Measurements from ENCODE around the gene IL25.
"Not testable (repeated sequence)": the region's sequence is repeated elsewhere in the genome, so short reads cannot be mapped to it uniquely, and the experiment has no call there.

The IL25 gene

DNA sequence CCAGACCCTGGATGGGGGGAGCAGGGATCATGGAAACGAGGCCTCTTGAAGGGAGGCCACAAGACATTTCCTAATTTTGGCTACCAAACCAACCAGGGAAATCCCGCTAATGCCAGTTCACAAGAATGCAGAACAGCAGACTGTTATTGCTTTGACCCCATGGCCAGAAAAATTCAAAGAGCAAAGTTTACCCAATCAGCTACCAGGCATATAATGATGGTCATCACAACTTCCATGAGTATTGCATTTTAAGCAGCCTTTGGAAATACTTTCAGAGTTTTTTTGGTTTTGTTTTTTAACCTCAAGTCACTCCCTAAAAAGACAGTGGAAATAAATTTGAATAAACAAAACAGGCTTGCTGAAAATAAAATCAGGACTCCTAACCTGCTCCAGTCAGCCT is at the start of gene IL25:
TSS of gene IL25 (plus strand) at position 301 of the 400 bp plus-strand sequence.
- no peak for DNase-seq (ENCODE audit: low read depth)
- H3K4me3 ChIP-seq (ENCODE audit: low read length): no peak within 1 kb of the TSS
- TF ChIP-seq, protein P1, sequence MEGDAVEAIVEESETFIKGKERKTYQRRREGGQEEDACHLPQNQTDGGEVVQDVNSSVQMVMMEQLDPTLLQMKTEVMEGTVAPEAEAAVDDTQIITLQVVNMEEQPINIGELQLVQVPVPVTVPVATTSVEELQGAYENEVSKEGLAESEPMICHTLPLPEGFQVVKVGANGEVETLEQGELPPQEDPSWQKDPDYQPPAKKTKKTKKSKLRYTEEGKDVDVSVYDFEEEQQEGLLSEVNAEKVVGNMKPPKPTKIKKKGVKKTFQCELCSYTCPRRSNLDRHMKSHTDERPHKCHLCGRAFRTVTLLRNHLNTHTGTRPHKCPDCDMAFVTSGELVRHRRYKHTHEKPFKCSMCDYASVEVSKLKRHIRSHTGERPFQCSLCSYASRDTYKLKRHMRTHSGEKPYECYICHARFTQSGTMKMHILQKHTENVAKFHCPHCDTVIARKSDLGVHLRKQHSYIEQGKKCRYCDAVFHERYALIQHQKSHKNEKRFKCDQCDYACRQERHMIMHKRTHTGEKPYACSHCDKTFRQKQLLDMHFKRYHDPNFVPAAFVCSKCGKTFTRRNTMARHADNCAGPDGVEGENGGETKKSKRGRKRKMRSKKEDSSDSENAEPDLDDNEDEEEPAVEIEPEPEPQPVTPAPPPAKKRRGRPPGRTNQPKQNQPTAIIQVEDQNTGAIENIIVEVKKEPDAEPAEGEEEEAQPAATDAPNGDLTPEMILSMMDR (IDR thresholded peaks at IDR 0.05; ENCODE audit: insufficient read depth, low read depth, low read length, missing control alignments): no peak

DNA sequence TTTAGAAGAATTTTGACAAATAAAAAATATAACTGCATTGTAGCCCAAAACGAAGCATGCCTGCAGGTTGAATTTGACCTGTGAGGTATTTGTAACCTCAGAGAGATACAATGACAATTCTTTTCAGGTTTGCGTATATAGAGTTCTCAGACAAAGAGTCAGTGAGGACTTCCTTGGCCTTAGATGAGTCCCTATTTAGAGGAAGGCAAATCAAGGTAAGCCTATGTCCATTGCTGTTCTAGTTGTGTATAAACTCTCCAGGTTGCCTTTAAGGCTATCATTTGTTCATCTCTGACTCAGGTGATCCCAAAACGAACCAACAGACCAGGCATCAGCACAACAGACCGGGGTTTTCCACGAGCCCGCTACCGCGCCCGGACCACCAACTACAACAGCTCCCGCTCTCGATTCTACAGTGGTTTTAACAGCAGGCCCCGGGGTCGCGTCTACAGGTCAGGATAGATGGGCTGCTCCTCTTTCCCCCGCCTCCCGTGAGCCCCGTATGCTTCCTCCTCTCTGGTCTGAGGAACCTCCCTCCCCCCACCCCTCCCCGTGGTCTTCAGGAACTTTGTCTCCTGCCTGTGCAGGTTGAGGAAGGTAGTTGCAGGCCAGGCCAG is 48.7 kb upstream of the IL25 start:
- no peak overlapping the region for H3K4me3 ChIP-seq (ENCODE audit: low read length)
- no peak for DNase-seq (ENCODE audit: low read depth)
- TF ChIP-seq, protein P1 (IDR thresholded peaks at IDR 0.05; ENCODE audit: insufficient read depth, low read depth, low read length, missing control alignments): no peak

DNA sequence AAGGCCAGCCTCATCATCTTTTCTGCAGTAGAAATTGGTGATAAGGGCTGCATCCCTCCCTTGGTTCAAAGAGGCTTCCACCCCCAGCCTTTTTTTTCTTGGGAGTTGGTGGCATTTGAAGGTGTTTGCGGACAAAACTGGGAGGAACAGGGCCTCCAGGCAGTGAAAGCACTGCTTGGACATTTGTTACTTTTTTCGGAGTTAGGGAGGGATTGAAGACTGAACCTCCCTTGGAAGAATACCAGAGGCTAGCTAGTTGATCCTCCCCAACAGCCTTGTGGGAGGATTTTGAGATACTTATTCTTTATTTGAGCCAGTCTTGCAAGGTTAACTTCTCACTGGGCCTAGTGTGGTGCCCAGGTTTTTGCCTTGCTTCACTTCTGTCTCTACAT is 48.2 kb upstream of the IL25 start:
- H3K4me3 ChIP-seq (ENCODE audit: low read length): no peak overlapping the region
- TF ChIP-seq, protein P1 (IDR thresholded peaks at IDR 0.05; ENCODE audit: insufficient read depth, low read depth, low read length, missing control alignments): no peak
- DNase-seq (ENCODE audit: low read depth): no peak

DNA sequence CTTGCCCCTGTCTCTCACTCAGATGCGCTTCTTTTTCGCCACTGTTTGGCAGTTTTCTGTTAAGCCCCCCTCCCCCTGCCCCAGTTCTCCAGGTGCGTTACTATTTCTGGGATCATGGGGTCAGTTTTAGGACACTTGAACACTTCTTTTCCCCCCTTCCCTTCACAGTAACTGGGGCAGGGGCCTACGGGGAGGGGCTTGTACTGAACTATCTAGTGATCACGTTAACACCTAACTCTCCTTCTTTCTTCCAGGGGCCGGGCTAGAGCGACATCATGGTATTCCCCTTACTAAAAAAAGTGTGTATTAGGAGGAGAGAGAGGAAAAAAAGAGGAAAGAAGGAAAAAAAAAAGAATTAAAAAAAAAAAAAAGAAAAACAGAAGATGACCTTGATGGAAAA is 47.6 kb upstream of the IL25 start:
- no peak overlapping the region for H3K4me3 ChIP-seq (ENCODE audit: low read length)
- DNase-seq (ENCODE audit: low read depth): no peak
- TF ChIP-seq, protein P1 (IDR thresholded peaks at IDR 0.05; ENCODE audit: insufficient read depth, low read depth, low read length, missing control alignments): no peak

DNA sequence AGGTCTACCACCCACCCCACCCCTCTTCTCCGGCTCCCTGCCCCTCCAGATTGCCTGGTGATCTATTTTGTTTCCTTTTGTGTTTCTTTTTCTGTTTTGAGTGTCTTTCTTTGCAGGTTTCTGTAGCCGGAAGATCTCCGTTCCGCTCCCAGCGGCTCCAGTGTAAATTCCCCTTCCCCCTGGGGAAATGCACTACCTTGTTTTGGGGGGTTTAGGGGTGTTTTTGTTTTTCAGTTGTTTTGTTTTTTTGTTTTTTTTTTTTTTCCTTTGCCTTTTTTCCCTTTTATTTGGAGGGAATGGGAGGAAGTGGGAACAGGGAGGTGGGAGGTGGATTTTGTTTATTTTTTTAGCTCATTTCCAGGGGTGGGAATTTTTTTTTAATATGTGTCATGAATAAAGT is 46.9 kb upstream of the IL25 start:
- DNase-seq (ENCODE audit: low read depth); H3K4me3 ChIP-seq (ENCODE audit: low read length): not testable (repeated sequence)

DNA sequence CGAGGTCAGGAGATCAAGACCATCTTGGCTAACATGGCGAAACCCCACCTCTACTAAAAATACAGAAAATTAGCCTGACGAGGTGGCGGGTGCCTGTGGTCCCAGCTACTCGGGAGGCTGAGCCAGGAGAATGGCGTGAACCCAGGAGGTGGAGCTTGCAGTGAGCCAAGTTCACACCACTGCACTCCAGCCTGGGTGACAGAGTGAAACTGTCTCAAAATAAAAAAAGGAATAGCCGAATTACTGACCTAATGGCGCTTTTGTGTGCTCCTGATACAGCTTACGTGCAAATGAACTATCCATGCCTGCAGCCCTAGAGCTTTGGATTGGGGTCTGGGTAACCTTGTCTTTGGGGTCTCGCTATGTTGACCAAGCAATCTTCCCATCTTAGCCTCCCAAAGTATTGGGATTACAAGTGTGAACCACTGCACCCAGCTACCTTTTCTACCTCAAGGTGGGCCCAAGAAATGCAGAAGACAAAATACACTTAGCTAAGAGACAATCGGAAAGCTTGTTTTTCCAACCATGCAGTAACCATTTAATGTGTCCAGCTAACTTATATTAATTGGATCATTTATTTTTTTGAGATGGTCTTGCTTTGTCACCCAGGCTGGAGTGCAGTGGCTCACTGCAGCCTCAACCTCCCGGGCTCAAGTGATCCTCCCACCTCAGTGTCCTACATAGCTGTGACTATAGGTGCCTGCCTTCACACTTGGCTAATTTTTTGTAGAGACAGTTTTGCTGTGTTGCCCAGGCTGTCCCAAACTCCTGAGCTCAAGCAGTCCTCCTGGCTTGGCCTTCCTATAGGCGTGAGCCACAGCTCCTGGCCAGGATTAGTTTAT is 45.9 kb upstream of the IL25 start:
- DNase-seq (ENCODE audit: low read depth): no peak
- TF ChIP-seq, protein P1 (IDR thresholded peaks at IDR 0.05; ENCODE audit: insufficient read depth, low read depth, low read length, missing control alignments): no peak

DNA sequence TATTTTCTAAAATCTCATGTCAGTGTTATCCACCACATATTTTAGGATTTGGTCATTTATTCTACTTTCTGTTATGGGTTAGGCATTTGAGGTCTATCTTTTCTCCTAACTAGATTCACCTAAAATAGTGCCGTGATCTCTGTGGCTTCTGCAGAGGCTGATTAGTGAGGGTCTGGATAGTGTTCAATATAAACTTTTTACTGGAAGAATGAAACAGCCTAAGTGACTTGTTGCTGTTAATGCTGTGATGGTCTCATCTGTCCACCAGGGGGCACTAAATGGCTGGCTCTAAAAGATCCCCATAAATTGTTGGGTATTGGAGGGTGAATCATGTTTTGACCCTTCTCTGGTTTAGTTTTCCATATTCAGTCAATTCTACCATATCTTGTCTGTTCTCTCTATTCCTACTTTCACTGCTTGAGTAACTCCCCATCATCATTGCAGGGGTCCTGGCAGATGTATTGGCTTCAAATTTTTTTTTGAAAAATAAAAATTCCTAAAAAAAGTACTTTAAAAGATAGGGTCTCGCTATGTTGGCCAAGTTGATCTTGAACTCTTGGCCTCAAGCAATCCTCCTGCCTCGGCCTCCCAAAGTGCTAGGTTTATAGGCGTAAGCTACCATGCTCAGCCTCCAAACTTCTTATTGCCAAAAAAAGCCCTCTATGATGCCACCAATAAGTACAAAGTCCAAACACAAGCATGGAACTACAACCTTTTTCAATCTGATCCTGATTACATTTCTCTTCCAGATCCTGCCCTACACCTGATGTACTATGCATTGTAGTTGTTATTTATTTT is 44.5 kb upstream of the IL25 start:
- peak; percentile 80 for DNase-seq (ENCODE audit: low read depth)
- no peak overlapping the region for H3K4me3 ChIP-seq (ENCODE audit: low read length)
- TF ChIP-seq, protein P1 (IDR thresholded peaks at IDR 0.05; ENCODE audit: insufficient read depth, low read depth, low read length, missing control alignments): peak; percentile 86

More for the DNA sequence above, 45.9 kb upstream of the IL25 start:
- H3K4me3 ChIP-seq (ENCODE audit: low read length): no peak overlapping the region
